SK-N-SH treated with all-trans-retinoic acid at 6 μM for 48 hours (cell line): ENCODE results near the gene OPRM1.

Experiments
- ARNTL ChIP-seq: fragments of 450-650 bp; formaldehyde crosslinking; IDR thresholded peaks from 2 replicates; pipeline ENCODE4 v1.5.0; 2020; ENCODE audit warnings: low read depth, mild to moderate bottlenecking, moderate library complexity, borderline replicate concordance
- RARB ChIP-seq: fragments of 250-450 bp; sonication (Bioruptor Pico); IDR thresholded peaks from 2 replicates; pipeline ENCODE4 v1.8.0; 2021; ENCODE audit warnings: mild to moderate bottlenecking, moderate library complexity
- TSHZ2 ChIP-seq: fragments of 250-450 bp; sonication (Bioruptor Pico); IDR thresholded peaks from 2 replicates; pipeline ENCODE4 v1.5.0; 2020; ENCODE audit warnings: mild to moderate bottlenecking, moderate library complexity
- ZC3H10 ChIP-seq: fragments of 250-450 bp; sonication (Bioruptor Pico); IDR thresholded peaks from 2 replicates; pipeline ENCODE4 v1.5.1; 2021; ENCODE audit warnings: mild to moderate bottlenecking, moderate library complexity
- ZNF565 ChIP-seq: fragments of 450-650 bp; formaldehyde crosslinking; conservative IDR thresholded peaks from 2 replicates; pipeline ENCODE4 v1.5.0; 2020; ENCODE audit warnings: low read depth, mild to moderate bottlenecking, moderate library complexity

GRCh38 chr6:154122195-154122925 is 83.3 kb downstream of the OPRM1 start:
- TF ChIP-seq ZC3H10 (CRISPR knock-in tag) (no peak), RARB (CRISPR knock-in tag) (no peak), TSHZ2 (CRISPR knock-in tag) (no peak), ARNTL (CRISPR knock-in tag) (no peak), ZNF565 (CRISPR knock-in tag) (no peak)
